SK-N-SH (cell line): ENCODE results near the gene S100A6.

Experiments
- ELF1 ChIP-seq: IDR thresholded peaks from 2 replicates; pipeline ENCODE4 v1.4.0; 2012
- EP300 ChIP-seq, 2 experiments: IDR thresholded peaks; 2 replicates each; pipeline versions ENCODE4 v1.4.0 to v1.6.1; 2012; ENCODE audit warnings: borderline replicate concordance in 1 of 2, low read depth in 1 of 2, low read length in 1 of 2
- GATA2 ChIP-seq: sonication (generic); formaldehyde crosslinking; IDR thresholded peaks from 2 replicates; pipeline ENCODE4 v1.5.0; 2020; ENCODE audit warnings: mild to moderate bottlenecking, missing genetic modification reagents
- MEF2A ChIP-seq: IDR thresholded peaks from 2 replicates; pipeline ENCODE4 v1.4.0; 2012; ENCODE audit warnings: low read depth, borderline replicate concordance
- MXI1 ChIP-seq: IDR thresholded peaks from 2 replicates; pipeline ENCODE4 v1.6.1; 2012; ENCODE audit warnings: mild to moderate bottlenecking, low read depth, low read length, improper control_type of control experiment
- RCOR1 ChIP-seq: fragments of 150-350 bp; IDR thresholded peaks from 2 replicates; pipeline ENCODE4 v1.6.1; 2017; ENCODE audit warnings: antibody characterized with exemption, low read length
- TAF1 ChIP-seq: IDR thresholded peaks from 2 replicates; pipeline ENCODE4 v1.6.1; 2012; ENCODE audit warnings: low read depth, mild to moderate bottlenecking, low read length, moderate library complexity, borderline replicate concordance
- TCF12 ChIP-seq: IDR thresholded peaks from 2 replicates; pipeline ENCODE4 v1.4.0; 2012
- TEAD4 ChIP-seq: IDR thresholded peaks from 2 replicates; pipeline ENCODE4 v1.4.0; 2012; ENCODE audit warnings: mild to moderate bottlenecking, borderline replicate concordance; ENCODE audit not compliant: insufficient read depth
- YY1 ChIP-seq: IDR thresholded peaks from 2 replicates; pipeline ENCODE4 v1.4.0; 2012; ENCODE audit warnings: low read depth, mild to moderate bottlenecking
- TF ChIP-seq, protein P1 (sequence below): fragments of 200-600 bp; sonication (generic); IDR thresholded peaks from 2 replicates; pipeline ENCODE4 v1.6.1; 2017; ENCODE audit warnings: antibody characterized with exemption, mild to moderate bottlenecking, moderate library complexity
- TF ChIP-seq, protein P2 (sequence below): IDR thresholded peaks from 2 replicates; pipeline ENCODE4 v1.6.1; 2012; ENCODE audit warnings: mild to moderate bottlenecking, low read depth, low read length, moderate library complexity
- TF ChIP-seq, protein P3 (sequence below): fragments of 150-350 bp; IDR thresholded peaks from 2 replicates; pipeline ENCODE4 v1.6.1; 2017; ENCODE audit warnings: antibody characterized with exemption, low read length, low read depth, borderline replicate concordance

DNA sequence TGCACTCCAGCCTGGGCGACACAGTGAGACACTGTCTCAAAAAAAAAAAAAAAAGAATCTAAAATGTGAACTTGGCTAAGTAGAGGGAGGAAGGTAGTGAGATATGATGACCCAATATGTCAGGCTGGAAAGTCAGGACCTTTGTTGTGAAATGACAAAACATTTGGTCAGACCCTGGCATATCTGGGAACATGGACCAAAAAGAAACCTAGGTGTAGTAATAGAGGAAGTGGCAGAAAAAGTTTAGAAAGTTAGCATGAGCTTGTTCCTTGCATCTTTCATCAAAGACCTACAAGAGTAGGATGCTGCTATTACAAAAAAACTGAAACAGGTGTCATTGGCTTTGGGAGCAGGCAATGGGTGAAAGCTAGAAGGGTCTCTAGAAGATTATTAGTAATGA lies 20.6 kb upstream of the S100A6 start:
- no peak for TF ChIP-seq ELF1
- TF ChIP-seq, protein P1, sequence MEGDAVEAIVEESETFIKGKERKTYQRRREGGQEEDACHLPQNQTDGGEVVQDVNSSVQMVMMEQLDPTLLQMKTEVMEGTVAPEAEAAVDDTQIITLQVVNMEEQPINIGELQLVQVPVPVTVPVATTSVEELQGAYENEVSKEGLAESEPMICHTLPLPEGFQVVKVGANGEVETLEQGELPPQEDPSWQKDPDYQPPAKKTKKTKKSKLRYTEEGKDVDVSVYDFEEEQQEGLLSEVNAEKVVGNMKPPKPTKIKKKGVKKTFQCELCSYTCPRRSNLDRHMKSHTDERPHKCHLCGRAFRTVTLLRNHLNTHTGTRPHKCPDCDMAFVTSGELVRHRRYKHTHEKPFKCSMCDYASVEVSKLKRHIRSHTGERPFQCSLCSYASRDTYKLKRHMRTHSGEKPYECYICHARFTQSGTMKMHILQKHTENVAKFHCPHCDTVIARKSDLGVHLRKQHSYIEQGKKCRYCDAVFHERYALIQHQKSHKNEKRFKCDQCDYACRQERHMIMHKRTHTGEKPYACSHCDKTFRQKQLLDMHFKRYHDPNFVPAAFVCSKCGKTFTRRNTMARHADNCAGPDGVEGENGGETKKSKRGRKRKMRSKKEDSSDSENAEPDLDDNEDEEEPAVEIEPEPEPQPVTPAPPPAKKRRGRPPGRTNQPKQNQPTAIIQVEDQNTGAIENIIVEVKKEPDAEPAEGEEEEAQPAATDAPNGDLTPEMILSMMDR: no peak
- no peak for TF ChIP-seq TAF1
- no peak for TF ChIP-seq MEF2A
- no peak for TF ChIP-seq YY1
- TF ChIP-seq, protein P2, sequence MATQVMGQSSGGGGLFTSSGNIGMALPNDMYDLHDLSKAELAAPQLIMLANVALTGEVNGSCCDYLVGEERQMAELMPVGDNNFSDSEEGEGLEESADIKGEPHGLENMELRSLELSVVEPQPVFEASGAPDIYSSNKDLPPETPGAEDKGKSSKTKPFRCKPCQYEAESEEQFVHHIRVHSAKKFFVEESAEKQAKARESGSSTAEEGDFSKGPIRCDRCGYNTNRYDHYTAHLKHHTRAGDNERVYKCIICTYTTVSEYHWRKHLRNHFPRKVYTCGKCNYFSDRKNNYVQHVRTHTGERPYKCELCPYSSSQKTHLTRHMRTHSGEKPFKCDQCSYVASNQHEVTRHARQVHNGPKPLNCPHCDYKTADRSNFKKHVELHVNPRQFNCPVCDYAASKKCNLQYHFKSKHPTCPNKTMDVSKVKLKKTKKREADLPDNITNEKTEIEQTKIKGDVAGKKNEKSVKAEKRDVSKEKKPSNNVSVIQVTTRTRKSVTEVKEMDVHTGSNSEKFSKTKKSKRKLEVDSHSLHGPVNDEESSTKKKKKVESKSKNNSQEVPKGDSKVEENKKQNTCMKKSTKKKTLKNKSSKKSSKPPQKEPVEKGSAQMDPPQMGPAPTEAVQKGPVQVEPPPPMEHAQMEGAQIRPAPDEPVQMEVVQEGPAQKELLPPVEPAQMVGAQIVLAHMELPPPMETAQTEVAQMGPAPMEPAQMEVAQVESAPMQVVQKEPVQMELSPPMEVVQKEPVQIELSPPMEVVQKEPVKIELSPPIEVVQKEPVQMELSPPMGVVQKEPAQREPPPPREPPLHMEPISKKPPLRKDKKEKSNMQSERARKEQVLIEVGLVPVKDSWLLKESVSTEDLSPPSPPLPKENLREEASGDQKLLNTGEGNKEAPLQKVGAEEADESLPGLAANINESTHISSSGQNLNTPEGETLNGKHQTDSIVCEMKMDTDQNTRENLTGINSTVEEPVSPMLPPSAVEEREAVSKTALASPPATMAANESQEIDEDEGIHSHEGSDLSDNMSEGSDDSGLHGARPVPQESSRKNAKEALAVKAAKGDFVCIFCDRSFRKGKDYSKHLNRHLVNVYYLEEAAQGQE: no peak
- no peak for TF ChIP-seq GATA2 (CRISPR knock-in tag)
- no peak for TF ChIP-seq TCF12
- TF ChIP-seq MXI1: no peak
- no peak for TF ChIP-seq RCOR1
- no peak for TF ChIP-seq EP300 (IDR thresholded peaks at IDR 0.05; ENCODE audit: borderline replicate concordance in 1 of 2, low read depth in 1 of 2, low read length in 1 of 2)
- TF ChIP-seq, protein P3, sequence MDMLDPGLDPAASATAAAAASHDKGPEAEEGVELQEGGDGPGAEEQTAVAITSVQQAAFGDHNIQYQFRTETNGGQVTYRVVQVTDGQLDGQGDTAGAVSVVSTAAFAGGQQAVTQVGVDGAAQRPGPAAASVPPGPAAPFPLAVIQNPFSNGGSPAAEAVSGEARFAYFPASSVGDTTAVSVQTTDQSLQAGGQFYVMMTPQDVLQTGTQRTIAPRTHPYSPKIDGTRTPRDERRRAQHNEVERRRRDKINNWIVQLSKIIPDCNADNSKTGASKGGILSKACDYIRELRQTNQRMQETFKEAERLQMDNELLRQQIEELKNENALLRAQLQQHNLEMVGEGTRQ: no peak
- no peak for TF ChIP-seq TEAD4
